Ishikawa (cell line): Measurements from ENCODE around the gene MTAP.

Experiments used
- EP300 ChIP-seq: IDR thresholded peaks from 2 replicates; pipeline ENCODE4 v1.6.1; 2012; ENCODE audit warnings: borderline replicate concordance
- NFIC ChIP-seq: IDR thresholded peaks from 2 replicates; pipeline ENCODE4 v1.6.1; 2012
- TAF1 ChIP-seq: IDR thresholded peaks from 2 replicates; pipeline ENCODE4 v1.6.1; 2012; ENCODE audit warnings: low read depth, mild to moderate bottlenecking
- TF ChIP-seq, protein P1 (sequence below): IDR thresholded peaks from 2 replicates; pipeline ENCODE4 v1.6.1; 2012; ENCODE audit warnings: low read depth, mild to moderate bottlenecking
- TF ChIP-seq, protein P2 (sequence below): IDR thresholded peaks from 2 replicates; pipeline ENCODE4 v1.6.1; 2012

DNA sequence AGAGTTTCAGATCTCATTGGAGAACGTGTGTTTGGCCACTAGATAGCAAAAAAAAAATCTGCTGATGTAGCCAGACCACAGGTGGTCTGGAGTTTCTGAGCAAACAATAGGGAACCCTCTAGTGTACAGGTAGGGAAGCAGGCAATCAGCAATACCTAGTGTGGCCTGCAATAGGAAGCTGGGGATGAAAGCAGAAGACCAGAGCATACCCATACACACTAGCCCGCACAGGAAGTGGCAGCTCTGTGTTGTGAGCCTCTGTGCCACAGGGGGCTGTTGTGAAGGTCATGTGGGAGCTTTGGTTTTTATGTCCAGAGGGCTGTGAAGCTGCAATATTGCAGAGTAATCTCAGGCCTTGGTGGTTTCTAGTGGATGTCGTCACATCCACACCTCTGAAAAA is 81.2 kb downstream of the MTAP start:
- no peak for TF ChIP-seq NFIC
- TF ChIP-seq, protein P1, sequence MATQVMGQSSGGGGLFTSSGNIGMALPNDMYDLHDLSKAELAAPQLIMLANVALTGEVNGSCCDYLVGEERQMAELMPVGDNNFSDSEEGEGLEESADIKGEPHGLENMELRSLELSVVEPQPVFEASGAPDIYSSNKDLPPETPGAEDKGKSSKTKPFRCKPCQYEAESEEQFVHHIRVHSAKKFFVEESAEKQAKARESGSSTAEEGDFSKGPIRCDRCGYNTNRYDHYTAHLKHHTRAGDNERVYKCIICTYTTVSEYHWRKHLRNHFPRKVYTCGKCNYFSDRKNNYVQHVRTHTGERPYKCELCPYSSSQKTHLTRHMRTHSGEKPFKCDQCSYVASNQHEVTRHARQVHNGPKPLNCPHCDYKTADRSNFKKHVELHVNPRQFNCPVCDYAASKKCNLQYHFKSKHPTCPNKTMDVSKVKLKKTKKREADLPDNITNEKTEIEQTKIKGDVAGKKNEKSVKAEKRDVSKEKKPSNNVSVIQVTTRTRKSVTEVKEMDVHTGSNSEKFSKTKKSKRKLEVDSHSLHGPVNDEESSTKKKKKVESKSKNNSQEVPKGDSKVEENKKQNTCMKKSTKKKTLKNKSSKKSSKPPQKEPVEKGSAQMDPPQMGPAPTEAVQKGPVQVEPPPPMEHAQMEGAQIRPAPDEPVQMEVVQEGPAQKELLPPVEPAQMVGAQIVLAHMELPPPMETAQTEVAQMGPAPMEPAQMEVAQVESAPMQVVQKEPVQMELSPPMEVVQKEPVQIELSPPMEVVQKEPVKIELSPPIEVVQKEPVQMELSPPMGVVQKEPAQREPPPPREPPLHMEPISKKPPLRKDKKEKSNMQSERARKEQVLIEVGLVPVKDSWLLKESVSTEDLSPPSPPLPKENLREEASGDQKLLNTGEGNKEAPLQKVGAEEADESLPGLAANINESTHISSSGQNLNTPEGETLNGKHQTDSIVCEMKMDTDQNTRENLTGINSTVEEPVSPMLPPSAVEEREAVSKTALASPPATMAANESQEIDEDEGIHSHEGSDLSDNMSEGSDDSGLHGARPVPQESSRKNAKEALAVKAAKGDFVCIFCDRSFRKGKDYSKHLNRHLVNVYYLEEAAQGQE, result no peak
- no peak for TF ChIP-seq TAF1
- TF ChIP-seq EP300, result no peak
- TF ChIP-seq, protein P2, sequence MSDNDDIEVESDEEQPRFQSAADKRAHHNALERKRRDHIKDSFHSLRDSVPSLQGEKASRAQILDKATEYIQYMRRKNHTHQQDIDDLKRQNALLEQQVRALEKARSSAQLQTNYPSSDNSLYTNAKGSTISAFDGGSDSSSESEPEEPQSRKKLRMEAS, result no peak
